HFFc6 (cell line): ENCODE results near the gene PARP8. TPM values are rescaled to one million over a fixed set of nuclear protein-coding genes. Genes with fewer than 3 reads are reported as not detected.

Experiments
- DNase-seq: peaks from one replicate; pipeline ENCODE4 v3.0.0-alpha.2; 2018
- H3K27ac Mint-ChIP-seq: 2 replicates; pipeline ENCODE4 v1.8.0; 2020; ENCODE audit warnings: mild to moderate bottlenecking, mixed read lengths
- H3K27me3 Mint-ChIP-seq: 2 replicates; pipeline ENCODE4 v1.8.0; 2021; ENCODE audit warnings: mild to moderate bottlenecking, moderate library complexity, mixed read lengths; ENCODE audit not compliant: insufficient read depth
- H3K36me3 Mint-ChIP-seq: 2 replicates; pipeline ENCODE4 v1.8.0; 2021; ENCODE audit warnings: low read depth, mixed read lengths
- H3K4me1 Mint-ChIP-seq: 2 replicates; pipeline ENCODE4 v1.8.0; 2020; ENCODE audit warnings: low read depth, mixed read lengths
- H3K4me3 Mint-ChIP-seq: 2 replicates; pipeline ENCODE4 v1.8.0; 2020; ENCODE audit warnings: mild to moderate bottlenecking, moderate library complexity, mixed read lengths
- H3K9me3 Mint-ChIP-seq: 2 replicates; pipeline ENCODE4 v1.8.0; 2020; ENCODE audit warnings: mild to moderate bottlenecking, mixed read lengths
- CTCF ChIP-seq: fragments of 200-600 bp; sonication (generic); IDR thresholded peaks from 2 replicates; pipeline ENCODE4 v1.5.0; 2021; ENCODE audit warnings: antibody characterized with exemption, mild to moderate bottlenecking
- total RNA-seq, 6 experiments: library from RNA; stranded (reverse); fragmentation: NEBNext Ultra II Directional; extraction: Animal tissue kit (Norgen Biotek cat#: 25700); gene quantifications; 2 replicates in 1 of 6; 3 replicates in 5 of 6; pipeline ENCODE4 v1.2.3, GENCODE V29; 2021

The PARP8 gene
- total RNA-seq, 6 experiments from 2014 or later = 0.71 to 5.5 (median 0.81) TPM

GRCh38 chr5:50846261-50846660 lies 179.8 kb downstream of the PARP8 start:
- H3K9me3 Mint-ChIP-seq = no peaks in the 10 kb centered on the region
- no peaks in the 10 kb centered on the region for H3K36me3 Mint-ChIP-seq
- H3K27me3 Mint-ChIP-seq = no peaks in the 10 kb centered on the region
- no peak for TF ChIP-seq CTCF
- H3K27ac Mint-ChIP-seq = no peak overlapping the region
- H3K4me1 Mint-ChIP-seq = no peaks in the 10 kb centered on the region
- H3K4me3 Mint-ChIP-seq = no peak overlapping the region
- no peak for DNase-seq

GRCh38 chr5:50849554-50849953 lies 183.1 kb downstream of the PARP8 start:
- Mint-ChIP-seq H3K36me3 (no peaks in the 10 kb centered on the region), H3K4me1 (no peaks in the 10 kb centered on the region), H3K27ac (no peak overlapping the region), H3K4me3 (no peak overlapping the region), H3K9me3 (peaks cover 2% of the 10 kb centered on the region; the same call in 1 of the 2 replicates), H3K27me3 (no peaks in the 10 kb centered on the region)
- no peak for DNase-seq
- no peak for TF ChIP-seq CTCF

- TF ChIP-seq CTCF = no peak
- H3K9me3 Mint-ChIP-seq = peaks cover 8% of the 10 kb centered on the region; the same call in 1 of the 2 replicates
- no peaks in the 10 kb centered on the region for H3K4me1 Mint-ChIP-seq
- H3K27me3 Mint-ChIP-seq = no peaks in the 10 kb centered on the region
- no peak overlapping the region for H3K4me3 Mint-ChIP-seq
- no peaks in the 10 kb centered on the region for H3K36me3 Mint-ChIP-seq
- H3K27ac Mint-ChIP-seq = no peak overlapping the region
- no peak for DNase-seq
Observed at GRCh38 chr5:50853151-50853550, 186.7 kb downstream of the PARP8 start.

- H3K27me3 Mint-ChIP-seq = no peaks in the 10 kb centered on the region
- peaks cover 9% of the 10 kb centered on the region; the same call in 1 of the 2 replicates for H3K9me3 Mint-ChIP-seq
- TF ChIP-seq CTCF = no peak
- H3K27ac Mint-ChIP-seq = no peak overlapping the region
- H3K36me3 Mint-ChIP-seq = no peaks in the 10 kb centered on the region
- no peak for DNase-seq
- no peak overlapping the region for H3K4me3 Mint-ChIP-seq
- H3K4me1 Mint-ChIP-seq = no peaks in the 10 kb centered on the region
Observed at GRCh38 chr5:50854082-50854481, 187.6 kb downstream of the PARP8 start.

- Mint-ChIP-seq H3K9me3 (peaks cover 9% of the 10 kb centered on the region; the same call in 1 of the 2 replicates), H3K4me1 (no peaks in the 10 kb centered on the region), H3K4me3 (no peak overlapping the region), H3K36me3 (no peaks in the 10 kb centered on the region), H3K27ac (no peak overlapping the region), H3K27me3 (no peaks in the 10 kb centered on the region)
- no peak for DNase-seq
- TF ChIP-seq CTCF = no peak
Observed at GRCh38 chr5:50855001-50855400, 188.6 kb downstream of the PARP8 start.
